Activated T-cell treated with anti-CD3 and anti-CD28 coated beads, Interleukin-2, amount 50 U/mL, for 4 hours (primary cell): Measurements from ENCODE around the gene KIAA1549. TPM values are rescaled to one million over a fixed set of nuclear protein-coding genes. Genes with fewer than 3 reads are reported as not detected.
"Not testable (repeated sequence)": the region's sequence is repeated elsewhere in the genome, so short reads cannot be mapped to it uniquely, and the experiment has no call there.

Experiments used
- ATAC-seq, 2 donors: fragments of 200-7000 bp; cut with Tn5 transposase; one replicate each; pipeline ENCODE4 v1.10.0; 2021
- DNase-seq: peaks from one replicate; pipeline ENCODE4 v3.0.0-alpha.2; 2020
- H3K27me3 Mint-ChIP-seq: one replicate; pipeline ENCODE4 v1.8.0; 2021; ENCODE audit warnings: low read depth, mixed read lengths
- H3K36me3 Mint-ChIP-seq: one replicate; pipeline ENCODE4 v1.8.0; 2022; ENCODE audit warnings: mixed read lengths; ENCODE audit not compliant: insufficient read depth
- H3K4me1 Mint-ChIP-seq: one replicate; pipeline ENCODE4 v1.8.0; 2021; ENCODE audit warnings: low read depth, mixed read lengths
- H3K4me3 Mint-ChIP-seq: one replicate; pipeline ENCODE4 v1.8.0; 2021; ENCODE audit warnings: mild to moderate bottlenecking, moderate library complexity, mixed read lengths
- H3K9me3 Mint-ChIP-seq: one replicate; pipeline ENCODE4 v1.8.0; 2021; ENCODE audit warnings: mixed read lengths
- total RNA-seq, 3 donors: library from RNA; stranded (reverse); gene quantifications; one replicate each; pipeline ENCODE4 v1.2.1, GENCODE V29; 2021

KIAA1549 gene
- total RNA-seq, 3 donors from 2014 or later = 0.27 to 0.53 (median 0.46) TPM

- peak; percentile 33 to 41 for ATAC-seq
- peak overlapping the region; percentile 85 for H3K4me3 Mint-ChIP-seq
- H3K9me3 Mint-ChIP-seq = no peaks in the 10 kb centered on the region
- DNase-seq = no peak
- no peaks in the 10 kb centered on the region for H3K36me3 Mint-ChIP-seq
- peaks cover 13% of the 10 kb centered on the region for H3K4me1 Mint-ChIP-seq
- H3K27me3 Mint-ChIP-seq = peaks cover 39% of the 10 kb centered on the region
These were observed 462 bp downstream of the KIAA1549 start for GRCh38 chr7:138980563-138981291.

GRCh38 chr7:138979988-138980562 lies 1.1 kb downstream of the KIAA1549 start:
- no peaks in the 10 kb centered on the region for H3K9me3 Mint-ChIP-seq
- no peak for ATAC-seq
- peak overlapping the region; percentile 85 for H3K4me3 Mint-ChIP-seq
- no peak for DNase-seq
- H3K27me3 Mint-ChIP-seq = peaks cover 42% of the 10 kb centered on the region
- no peaks in the 10 kb centered on the region for H3K36me3 Mint-ChIP-seq
- peaks cover 13% of the 10 kb centered on the region for H3K4me1 Mint-ChIP-seq

GRCh38 chr7:138979226-138979979 lies 1.8 kb downstream of the KIAA1549 start:
- ATAC-seq = peak in 1 of 2 donors; percentile 25

DNA sequence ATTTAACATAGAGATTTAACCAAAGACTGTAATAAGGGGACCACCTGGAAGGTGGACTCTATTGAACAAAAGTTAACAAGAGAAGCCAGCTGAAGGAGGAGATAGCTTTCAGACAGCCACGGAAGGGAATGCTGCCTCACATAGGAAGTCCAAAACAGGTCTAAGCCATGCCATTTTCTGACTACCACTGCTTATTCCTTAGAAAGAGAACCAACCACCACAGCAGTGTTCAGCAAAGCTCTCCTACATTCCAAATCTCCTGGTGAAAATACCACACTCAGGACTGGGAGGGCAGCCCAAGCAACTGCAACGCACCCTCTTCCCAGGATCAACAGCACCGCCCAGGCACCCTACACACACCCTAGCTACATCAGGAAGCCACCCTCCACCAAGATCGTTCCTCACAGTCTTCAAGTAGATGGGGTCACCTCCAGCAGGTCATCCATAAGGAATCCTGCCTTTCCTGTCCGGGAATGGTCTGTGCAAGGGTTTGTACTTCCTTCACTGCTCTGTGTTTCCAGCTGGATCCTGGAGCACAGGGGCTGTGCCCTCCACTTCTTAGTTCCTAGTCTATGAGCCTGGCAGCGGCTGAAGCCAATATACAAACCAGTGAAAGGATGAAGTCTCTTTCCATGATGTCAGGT lies 2.5 kb downstream of the KIAA1549 start:
- Mint-ChIP-seq H3K9me3 (no peaks in the 10 kb centered on the region), H3K27me3 (peaks cover 46% of the 10 kb centered on the region), H3K36me3 (no peaks in the 10 kb centered on the region), H3K4me3 (no peak overlapping the region), H3K4me1 (peaks cover 13% of the 10 kb centered on the region)
- DNase-seq (no peak), ATAC-seq (no peak)

More at GRCh38 chr7:138979226-138979979, 1.8 kb downstream of the KIAA1549 start:
- H3K4me1 Mint-ChIP-seq = peaks cover 13% of the 10 kb centered on the region
- DNase-seq = no peak
- no peak overlapping the region for H3K4me3 Mint-ChIP-seq
- H3K36me3 Mint-ChIP-seq = no peaks in the 10 kb centered on the region
- H3K27me3 Mint-ChIP-seq = peaks cover 43% of the 10 kb centered on the region
- no peaks in the 10 kb centered on the region for H3K9me3 Mint-ChIP-seq

- not testable (repeated sequence) for H3K4me1 Mint-ChIP-seq, H3K9me3 Mint-ChIP-seq, H3K4me3 Mint-ChIP-seq, ATAC-seq, H3K36me3 Mint-ChIP-seq, DNase-seq
- H3K27me3 Mint-ChIP-seq = peaks cover 42% of the 10 kb centered on the region
These were observed 5.0 kb downstream of the KIAA1549 start for GRCh38 chr7:138976161-138976560.

GRCh38 chr7:138975343-138976104 lies 5.7 kb downstream of the KIAA1549 start:
- ATAC-seq (no peak), DNase-seq (no peak)
- Mint-ChIP-seq H3K27me3 (peaks cover 38% of the 10 kb centered on the region), H3K9me3 (no peaks in the 10 kb centered on the region), H3K4me3 (no peak overlapping the region), H3K4me1 (peaks cover 6% of the 10 kb centered on the region), H3K36me3 (no peaks in the 10 kb centered on the region)

DNA sequence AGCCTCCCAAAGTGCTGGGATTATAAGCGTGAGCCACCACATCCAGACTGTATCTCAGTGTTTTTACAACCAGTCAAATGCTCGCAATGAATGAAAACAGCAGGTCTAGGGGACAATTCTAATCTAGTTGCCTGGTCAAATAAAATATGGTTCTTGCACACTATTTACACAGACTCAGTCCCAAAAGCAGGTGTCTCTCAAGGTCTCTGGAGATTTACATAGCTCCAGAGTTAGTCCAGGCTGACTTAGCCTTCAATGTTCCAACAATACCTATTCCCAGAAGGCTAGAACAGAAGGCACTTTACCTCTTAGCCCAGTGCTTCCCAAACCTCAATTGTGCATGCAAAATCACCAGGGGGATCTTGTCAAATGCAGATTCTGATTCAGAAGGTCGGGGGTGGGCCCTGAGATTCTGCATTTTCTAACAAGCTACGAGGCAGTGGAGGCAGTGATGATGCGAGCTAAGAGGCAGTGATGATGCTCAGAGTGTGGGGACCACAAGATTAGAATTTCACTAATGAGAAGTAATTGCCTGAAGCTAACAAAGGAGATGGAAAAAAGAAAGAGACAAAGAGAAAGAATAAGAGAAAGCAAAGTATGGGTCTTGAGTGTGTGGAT lies 6.4 kb downstream of the KIAA1549 start:
- DNase-seq (no peak), ATAC-seq (no peak)
- no peak overlapping the region for H3K4me3 Mint-ChIP-seq
- no peaks in the 10 kb centered on the region for H3K9me3 Mint-ChIP-seq
- no peaks in the 10 kb centered on the region for H3K4me1 Mint-ChIP-seq
- no peaks in the 10 kb centered on the region for H3K36me3 Mint-ChIP-seq
- H3K27me3 Mint-ChIP-seq = peaks cover 31% of the 10 kb centered on the region

- H3K4me3 Mint-ChIP-seq = no peak overlapping the region
- H3K4me1 Mint-ChIP-seq = no peaks in the 10 kb centered on the region
- ATAC-seq (no peak), DNase-seq (no peak)
- H3K9me3 Mint-ChIP-seq = no peaks in the 10 kb centered on the region
- H3K27me3 Mint-ChIP-seq = peaks cover 24% of the 10 kb centered on the region
- no peaks in the 10 kb centered on the region for H3K36me3 Mint-ChIP-seq
These were observed 7.1 kb downstream of the KIAA1549 start for GRCh38 chr7:138974103-138974502.

- H3K4me3 Mint-ChIP-seq = no peak overlapping the region
- no peaks in the 10 kb centered on the region for H3K9me3 Mint-ChIP-seq
- no peak for DNase-seq
- no peaks in the 10 kb centered on the region for H3K36me3 Mint-ChIP-seq
- no peak for ATAC-seq
- H3K4me1 Mint-ChIP-seq = no peaks in the 10 kb centered on the region
- H3K27me3 Mint-ChIP-seq = peaks cover 12% of the 10 kb centered on the region
These were observed 10.2 kb downstream of the KIAA1549 start for GRCh38 chr7:138970952-138971351.

- no peak for DNase-seq
- no peaks in the 10 kb centered on the region for H3K36me3 Mint-ChIP-seq
- no peak overlapping the region for H3K4me3 Mint-ChIP-seq
These were observed 10.7 kb downstream of the KIAA1549 start for GRCh38 chr7:138970446-138970845.

DNA sequence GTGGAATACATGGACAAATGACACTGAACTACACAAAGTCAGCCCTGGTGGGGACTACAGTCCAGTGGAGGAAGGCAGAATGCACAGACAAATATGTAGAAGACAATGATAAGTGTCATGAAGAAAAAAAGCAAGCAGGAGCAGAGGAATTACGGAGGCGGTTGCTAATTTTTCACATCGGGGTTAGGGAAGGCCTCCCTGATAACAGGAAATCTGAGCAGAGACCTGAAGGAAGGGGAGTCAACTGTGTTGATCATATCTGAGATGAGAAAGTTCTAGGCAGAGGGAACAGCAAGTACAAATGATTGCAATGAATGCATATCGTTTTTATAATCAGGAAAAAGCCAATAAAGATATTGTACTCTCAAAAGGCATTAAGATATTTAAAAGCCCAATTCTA lies 14.0 kb downstream of the KIAA1549 start:
- ATAC-seq (no peak), DNase-seq (no peak)
- H3K27me3 Mint-ChIP-seq = peaks cover 12% of the 10 kb centered on the region
- no peak overlapping the region for H3K4me3 Mint-ChIP-seq
- H3K36me3 Mint-ChIP-seq = no peaks in the 10 kb centered on the region
- peaks cover 3% of the 10 kb centered on the region for H3K4me1 Mint-ChIP-seq
- no peaks in the 10 kb centered on the region for H3K9me3 Mint-ChIP-seq

More at GRCh38 chr7:138970446-138970845, 10.7 kb downstream of the KIAA1549 start:
- no peak for ATAC-seq
- no peaks in the 10 kb centered on the region for H3K9me3 Mint-ChIP-seq
- no peaks in the 10 kb centered on the region for H3K4me1 Mint-ChIP-seq
- peaks cover 12% of the 10 kb centered on the region for H3K27me3 Mint-ChIP-seq

DNA sequence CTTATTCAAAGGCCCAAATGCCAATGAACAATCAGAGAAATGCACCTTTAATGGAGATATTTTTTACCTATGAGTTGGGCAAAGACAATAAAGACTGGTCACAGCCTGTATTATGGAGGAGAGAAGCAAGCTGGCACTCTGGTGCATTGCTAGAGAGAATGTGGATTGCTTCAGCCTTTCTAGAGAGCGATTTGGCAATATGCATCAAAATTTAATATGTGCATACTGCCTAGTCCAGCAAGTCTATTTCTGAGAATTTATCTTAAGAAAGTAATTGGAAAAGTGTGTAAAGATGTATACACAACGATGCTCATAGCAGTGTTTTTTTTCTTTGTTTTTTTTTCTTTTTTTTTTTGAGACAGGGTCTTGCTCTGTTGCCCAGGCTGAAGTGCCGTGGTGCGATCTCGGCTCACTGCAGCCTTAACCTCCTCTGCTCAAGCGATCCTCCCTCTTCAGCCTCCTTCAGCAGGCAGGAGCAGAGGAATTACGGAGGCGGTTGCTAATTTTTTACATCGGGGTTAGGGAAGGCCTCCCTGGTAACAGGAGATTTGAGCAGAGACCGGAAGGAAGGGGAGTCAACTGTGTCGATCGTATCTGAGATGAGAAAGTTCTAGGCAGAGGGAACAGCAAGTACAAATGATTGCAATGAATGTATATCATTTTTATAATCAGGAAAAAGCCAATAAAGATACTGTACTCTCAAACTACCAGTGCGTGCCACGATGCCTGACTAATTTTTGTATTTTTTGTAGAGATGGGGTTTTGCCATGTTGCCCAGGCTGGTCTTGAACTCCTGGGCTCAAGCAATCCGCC lies 16.4 kb downstream of the KIAA1549 start:
- Mint-ChIP-seq H3K9me3 (no peaks in the 10 kb centered on the region), H3K27me3 (peaks cover 8% of the 10 kb centered on the region), H3K4me1 (peaks cover 3% of the 10 kb centered on the region), H3K36me3 (no peaks in the 10 kb centered on the region), H3K4me3 (no peak overlapping the region)
- ATAC-seq (no peak), DNase-seq (no peak)

DNA sequence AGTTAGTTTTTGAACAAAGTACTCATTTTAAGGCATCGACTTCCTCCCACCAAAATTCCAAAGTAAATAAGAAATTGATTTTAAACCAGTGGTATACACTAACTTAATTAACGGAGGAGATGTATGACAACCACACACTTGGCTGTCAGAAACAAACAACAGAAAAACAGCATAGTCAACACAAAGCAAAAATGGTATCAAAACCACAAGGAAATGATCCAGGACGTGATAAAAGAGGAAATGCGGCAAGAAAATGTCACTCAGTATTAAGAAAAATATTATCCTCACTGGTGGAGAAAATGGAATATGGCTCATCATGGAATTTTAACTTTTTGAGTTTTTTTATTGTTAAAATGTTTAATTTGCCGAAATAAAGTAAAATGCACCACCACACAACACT lies 17.5 kb downstream of the KIAA1549 start:
- Mint-ChIP-seq H3K4me3 (no peak overlapping the region), H3K4me1 (peaks cover 3% of the 10 kb centered on the region), H3K9me3 (no peaks in the 10 kb centered on the region), H3K27me3 (peaks cover 8% of the 10 kb centered on the region), H3K36me3 (no peaks in the 10 kb centered on the region)
- DNase-seq (no peak), ATAC-seq (no peak)
